ENCODE results near the gene STRN.
"Not testable (repeated sequence)": the region's sequence is repeated elsewhere in the genome, so short reads cannot be mapped to it uniquely, and the experiment has no call there.

STRN gene

GRCh38 chr2:36963106-36963505 lies 3.2 kb downstream of the STRN start:
- DNase-seq (ENCODE audit: low spot score), result peak; percentile 16

GRCh38 chr2:36960773-36961172 lies 5.6 kb downstream of the STRN start:
- no peak for DNase-seq (ENCODE audit: low spot score)

- DNase-seq (ENCODE audit: low spot score), result no peak
Measured at GRCh38 chr2:36960005-36960675, 6.2 kb downstream of the STRN start.

GRCh38 chr2:36954977-36955607 lies 11.2 kb downstream of the STRN start:
- no peak for DNase-seq (ENCODE audit: low spot score)

GRCh38 chr2:36952748-36953197 lies 13.6 kb downstream of the STRN start:
- DNase-seq (ENCODE audit: low spot score), result peak; percentile 46

- DNase-seq (ENCODE audit: low spot score), result no peak
Measured at GRCh38 chr2:36951574-36951973, 14.8 kb downstream of the STRN start.

GRCh38 chr2:36951027-36951518 lies 15.3 kb downstream of the STRN start:
- no peak for DNase-seq (ENCODE audit: low spot score)

- no peak for DNase-seq (ENCODE audit: low spot score)
Measured at GRCh38 chr2:36949845-36950244, 16.5 kb downstream of the STRN start.

- not testable (repeated sequence) for DNase-seq (ENCODE audit: low spot score)
Measured at GRCh38 chr2:36945240-36945639, 21.1 kb downstream of the STRN start.

GRCh38 chr2:36941867-36942266 lies 24.5 kb downstream of the STRN start:
- DNase-seq (ENCODE audit: low spot score), result no peak

- not testable (repeated sequence) for DNase-seq (ENCODE audit: low spot score)
Measured at GRCh38 chr2:36936526-36936925, 29.8 kb downstream of the STRN start.

- not testable (repeated sequence) for DNase-seq (ENCODE audit: low spot score)
Measured at GRCh38 chr2:36931688-36932087, 34.6 kb downstream of the STRN start.

GRCh38 chr2:36930787-36931410 lies 35.4 kb downstream of the STRN start:
- not testable (repeated sequence) for DNase-seq (ENCODE audit: low spot score)

GRCh38 chr2:36926175-36927132 lies 39.9 kb downstream of the STRN start:
- not testable (repeated sequence) for DNase-seq (ENCODE audit: low spot score)

- DNase-seq (ENCODE audit: low spot score), result not testable (repeated sequence)
Measured at GRCh38 chr2:36922629-36923028, 43.7 kb downstream of the STRN start.

GRCh38 chr2:36921984-36922383 lies 44.4 kb downstream of the STRN start:
- no peak for DNase-seq (ENCODE audit: low spot score)

GRCh38 chr2:36919041-36919837 lies 47.1 kb downstream of the STRN start:
- no peak for DNase-seq (ENCODE audit: low spot score)

- no peak for DNase-seq (ENCODE audit: low spot score)
Measured at GRCh38 chr2:36918307-36918706, 48.0 kb downstream of the STRN start.

- DNase-seq (ENCODE audit: low spot score), result no peak
Measured at GRCh38 chr2:36915627-36916026, 50.7 kb downstream of the STRN start.

GRCh38 chr2:36912695-36913094 lies 53.6 kb downstream of the STRN start:
- no peak for DNase-seq (ENCODE audit: low spot score)

- no peak for DNase-seq (ENCODE audit: low spot score)
Measured at GRCh38 chr2:36911012-36911411, 55.3 kb downstream of the STRN start.
